ENCODE measurements around the gene JAKMIP1.
"Not testable (repeated sequence)": the region's sequence is repeated elsewhere in the genome, so short reads cannot be mapped to it uniquely, and the experiment has no call there.

The JAKMIP1 gene

DNA sequence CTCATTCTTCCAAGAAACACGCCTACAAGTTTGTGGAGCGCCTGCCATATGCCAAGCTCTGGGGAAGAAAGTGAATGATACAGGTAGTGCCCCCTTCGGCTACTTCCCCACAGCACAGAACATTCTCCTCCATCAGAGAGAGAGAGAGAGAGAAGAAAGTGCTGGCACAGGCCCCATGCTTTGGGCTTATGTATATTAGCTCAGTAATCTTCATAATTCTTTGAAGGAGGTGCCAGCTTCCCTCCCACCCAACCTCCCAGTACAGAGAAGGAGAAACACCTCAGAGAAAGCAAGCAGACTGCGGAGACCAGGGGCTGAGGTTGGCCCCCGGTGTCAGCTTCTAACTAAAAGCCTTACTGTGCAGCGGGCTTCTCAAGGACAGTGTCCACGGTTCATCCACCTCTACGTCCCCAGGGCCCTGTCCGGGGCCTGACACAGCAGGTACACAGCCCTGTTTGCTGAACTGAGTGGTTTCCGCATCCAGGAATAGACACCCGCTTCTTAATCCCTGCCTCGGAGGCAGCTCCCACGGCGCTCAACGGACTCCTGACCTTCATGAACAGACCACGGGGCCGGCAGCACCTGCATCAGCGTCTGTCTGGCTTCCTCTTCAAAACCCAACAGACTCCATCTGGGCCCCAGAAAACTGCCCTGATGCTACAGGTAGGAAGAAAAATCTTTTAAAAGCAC lies 50.2 kb downstream of the JAKMIP1 start:
- Histone ChIP-seq H3K9me3 (ENCODE audit: control insufficient read depth, low read length) (peaks cover 3% of the 10 kb centered on the region), H3K27me3 (replicated peaks; ENCODE audit: control insufficient read depth, insufficient read depth, low read length) (peaks cover 13% of the 10 kb centered on the region), H3K9ac (ENCODE audit: low read length) (no peak overlapping the region), H3K4me3 (ENCODE audit: low read length) (no peak overlapping the region), H3K36me3 (ENCODE audit: control insufficient read depth, insufficient read depth, low read length, severe bottlenecking) (no peaks in the 10 kb centered on the region), H3K4me1 (ENCODE audit: control insufficient read depth, insufficient read depth, low read length) (no peaks in the 10 kb centered on the region)
- no peak for DNase-seq (ENCODE audit: low read depth)

- H3K9ac ChIP-seq (ENCODE audit: low read length) = no peak overlapping the region
- H3K27me3 ChIP-seq (replicated peaks; ENCODE audit: control insufficient read depth, insufficient read depth, low read length) = peaks cover 13% of the 10 kb centered on the region
- H3K9me3 ChIP-seq (ENCODE audit: control insufficient read depth, low read length) = peaks cover 18% of the 10 kb centered on the region
- no peak for DNase-seq (ENCODE audit: low read depth)
- no peaks in the 10 kb centered on the region for H3K4me1 ChIP-seq (ENCODE audit: control insufficient read depth, insufficient read depth, low read length)
- no peak overlapping the region for H3K4me3 ChIP-seq (ENCODE audit: low read length)
- no peaks in the 10 kb centered on the region for H3K36me3 ChIP-seq (ENCODE audit: control insufficient read depth, insufficient read depth, low read length, severe bottlenecking)
Observed at GRCh38 chr4:6148506-6149205, 51.7 kb downstream of the JAKMIP1 start.

DNA sequence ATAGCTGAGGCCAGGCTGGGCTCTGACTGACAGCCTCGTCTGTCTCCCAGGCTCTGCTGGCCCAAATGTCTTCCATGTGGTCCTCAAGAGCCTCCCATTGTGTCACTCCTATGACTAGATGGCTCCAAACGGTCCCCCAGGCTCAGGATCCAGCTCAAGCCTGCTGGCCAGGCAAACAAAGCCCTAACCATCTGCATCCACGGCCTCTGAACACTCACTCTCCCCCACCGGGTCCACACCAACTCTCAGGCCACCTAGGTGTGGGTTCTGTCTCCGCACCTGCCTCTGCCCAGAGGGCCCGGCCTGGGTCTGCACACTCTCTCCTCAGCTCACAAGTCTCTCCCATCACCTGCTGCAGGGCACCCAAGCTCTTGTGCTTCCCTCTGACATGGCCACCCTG lies 52.9 kb downstream of the JAKMIP1 start:
- DNase-seq (ENCODE audit: low read depth) = no peak
- Histone ChIP-seq H3K4me3 (ENCODE audit: low read length) (no peak overlapping the region), H3K27me3 (replicated peaks; ENCODE audit: control insufficient read depth, insufficient read depth, low read length) (peaks cover 7% of the 10 kb centered on the region), H3K9ac (ENCODE audit: low read length) (no peak overlapping the region), H3K36me3 (ENCODE audit: control insufficient read depth, insufficient read depth, low read length, severe bottlenecking) (no peaks in the 10 kb centered on the region), H3K9me3 (ENCODE audit: control insufficient read depth, low read length) (peaks cover 18% of the 10 kb centered on the region), H3K4me1 (ENCODE audit: control insufficient read depth, insufficient read depth, low read length) (no peaks in the 10 kb centered on the region)

GRCh38 chr4:6143603-6144181 lies 56.7 kb downstream of the JAKMIP1 start:
- no peaks in the 10 kb centered on the region for H3K27me3 ChIP-seq (replicated peaks; ENCODE audit: control insufficient read depth, insufficient read depth, low read length)

DNA sequence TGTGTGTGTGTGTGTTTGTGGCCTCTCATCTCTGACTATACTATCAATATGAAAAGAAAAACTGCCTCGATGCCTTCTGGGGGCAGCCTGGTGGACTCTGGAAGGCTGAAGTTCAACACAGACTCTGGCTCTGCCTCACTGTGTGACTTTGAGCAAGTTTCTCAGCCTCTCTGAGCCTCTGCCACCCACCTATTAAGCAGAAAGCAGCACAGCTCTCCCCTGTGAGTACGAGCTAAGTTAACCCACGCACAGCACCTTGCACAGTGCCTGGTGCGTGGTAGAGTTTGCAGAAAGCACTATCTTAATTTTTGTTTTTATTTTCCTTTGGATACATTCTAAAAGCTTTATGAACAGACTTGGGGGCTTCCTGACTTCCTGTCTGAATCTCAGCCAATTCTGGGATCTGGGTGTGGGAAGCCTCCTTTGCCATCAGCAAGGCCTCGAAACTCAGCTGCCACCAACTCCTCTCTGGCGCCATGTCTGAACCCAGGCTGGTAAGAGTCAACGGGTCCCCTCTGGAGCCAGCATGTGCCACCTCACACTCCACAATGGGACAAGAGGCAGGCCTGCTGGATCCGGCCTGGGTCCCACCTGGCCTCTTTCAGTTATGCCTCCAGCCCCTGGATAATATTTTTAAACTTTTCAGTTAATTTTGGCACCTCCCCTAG lies 57.3 kb downstream of the JAKMIP1 start:
- H3K9ac ChIP-seq (ENCODE audit: low read length) = no peak overlapping the region
- no peak for DNase-seq (ENCODE audit: low read depth)
- H3K4me3 ChIP-seq (ENCODE audit: low read length) = no peak overlapping the region
- H3K4me1 ChIP-seq (ENCODE audit: control insufficient read depth, insufficient read depth, low read length) = no peaks in the 10 kb centered on the region
- H3K36me3 ChIP-seq (ENCODE audit: control insufficient read depth, insufficient read depth, low read length, severe bottlenecking) = no peaks in the 10 kb centered on the region
- H3K27me3 ChIP-seq (replicated peaks; ENCODE audit: control insufficient read depth, insufficient read depth, low read length) = no peaks in the 10 kb centered on the region
- peaks cover 18% of the 10 kb centered on the region for H3K9me3 ChIP-seq (ENCODE audit: control insufficient read depth, low read length)

More at GRCh38 chr4:6143603-6144181, 56.7 kb downstream of the JAKMIP1 start:
- no peaks in the 10 kb centered on the region for H3K4me1 ChIP-seq (ENCODE audit: control insufficient read depth, insufficient read depth, low read length)
- H3K9me3 ChIP-seq (ENCODE audit: control insufficient read depth, low read length) = peaks cover 18% of the 10 kb centered on the region
- no peak overlapping the region for H3K4me3 ChIP-seq (ENCODE audit: low read length)
- H3K9ac ChIP-seq (ENCODE audit: low read length) = no peak overlapping the region
- DNase-seq (ENCODE audit: low read depth) = no peak
- H3K36me3 ChIP-seq (ENCODE audit: control insufficient read depth, insufficient read depth, low read length, severe bottlenecking) = no peaks in the 10 kb centered on the region

GRCh38 chr4:6142511-6142910 lies 57.8 kb downstream of the JAKMIP1 start:
- Histone ChIP-seq H3K9ac (ENCODE audit: low read length) (no peak overlapping the region), H3K4me3 (ENCODE audit: low read length) (no peak overlapping the region), H3K4me1 (ENCODE audit: control insufficient read depth, insufficient read depth, low read length) (no peaks in the 10 kb centered on the region), H3K9me3 (ENCODE audit: control insufficient read depth, low read length) (peaks cover 18% of the 10 kb centered on the region), H3K36me3 (ENCODE audit: control insufficient read depth, insufficient read depth, low read length, severe bottlenecking) (no peaks in the 10 kb centered on the region), H3K27me3 (replicated peaks; ENCODE audit: control insufficient read depth, insufficient read depth, low read length) (no peaks in the 10 kb centered on the region)
- no peak for DNase-seq (ENCODE audit: low read depth)

DNA sequence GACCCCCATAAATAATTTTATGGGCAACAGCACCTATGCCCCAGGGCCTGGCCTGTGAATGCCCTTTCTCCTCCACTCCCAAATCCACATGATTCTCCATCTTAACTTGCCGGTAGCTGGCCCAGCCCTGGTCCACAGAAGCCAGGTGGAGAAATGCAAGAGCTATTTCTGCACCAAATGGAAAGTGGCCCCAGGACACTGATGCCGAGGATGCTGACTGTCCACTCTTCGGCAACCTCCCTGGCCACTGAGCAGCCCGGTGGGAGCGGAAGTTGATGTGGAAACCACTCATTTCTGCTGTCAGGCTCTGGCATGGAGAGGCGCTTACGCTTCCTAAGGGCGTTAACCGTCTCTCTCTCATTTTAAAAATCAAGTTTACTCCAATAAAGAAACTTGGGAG lies 58.8 kb downstream of the JAKMIP1 start:
- Histone ChIP-seq H3K9ac (ENCODE audit: low read length) (no peak overlapping the region), H3K4me3 (ENCODE audit: low read length) (no peak overlapping the region), H3K4me1 (ENCODE audit: control insufficient read depth, insufficient read depth, low read length) (no peaks in the 10 kb centered on the region), H3K36me3 (ENCODE audit: control insufficient read depth, insufficient read depth, low read length, severe bottlenecking) (no peaks in the 10 kb centered on the region), H3K9me3 (ENCODE audit: control insufficient read depth, low read length) (peaks cover 18% of the 10 kb centered on the region), H3K27me3 (replicated peaks; ENCODE audit: control insufficient read depth, insufficient read depth, low read length) (peaks cover 7% of the 10 kb centered on the region)
- DNase-seq (ENCODE audit: low read depth) = no peak

DNA sequence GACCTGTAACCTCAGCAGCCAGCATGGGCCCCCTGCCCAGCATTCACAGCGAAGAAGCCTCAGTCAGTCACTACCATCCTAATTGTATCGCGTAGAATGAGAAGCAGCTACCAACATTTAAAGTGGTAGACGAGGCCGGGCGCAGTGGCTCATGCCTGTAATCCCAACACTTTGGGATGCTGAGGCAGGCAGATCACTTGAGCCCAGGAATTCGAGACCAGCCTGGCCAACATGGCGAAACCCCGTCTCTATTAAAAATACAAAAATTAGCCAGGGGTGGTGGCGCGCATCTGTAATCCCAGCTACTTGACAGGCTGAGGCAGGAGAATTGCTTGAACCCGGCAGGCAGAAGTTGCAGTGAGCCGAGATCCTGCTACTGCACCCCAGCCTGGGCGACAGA lies 59.3 kb downstream of the JAKMIP1 start:
- not testable (repeated sequence) for H3K27me3 ChIP-seq (replicated peaks; ENCODE audit: control insufficient read depth, insufficient read depth, low read length); H3K36me3 ChIP-seq (ENCODE audit: control insufficient read depth, insufficient read depth, low read length, severe bottlenecking); H3K4me1 ChIP-seq (ENCODE audit: control insufficient read depth, insufficient read depth, low read length); H3K4me3 ChIP-seq (ENCODE audit: low read length); DNase-seq (ENCODE audit: low read depth); H3K9ac ChIP-seq (ENCODE audit: low read length)
- H3K9me3 ChIP-seq (ENCODE audit: control insufficient read depth, low read length) = peaks cover 18% of the 10 kb centered on the region

DNA sequence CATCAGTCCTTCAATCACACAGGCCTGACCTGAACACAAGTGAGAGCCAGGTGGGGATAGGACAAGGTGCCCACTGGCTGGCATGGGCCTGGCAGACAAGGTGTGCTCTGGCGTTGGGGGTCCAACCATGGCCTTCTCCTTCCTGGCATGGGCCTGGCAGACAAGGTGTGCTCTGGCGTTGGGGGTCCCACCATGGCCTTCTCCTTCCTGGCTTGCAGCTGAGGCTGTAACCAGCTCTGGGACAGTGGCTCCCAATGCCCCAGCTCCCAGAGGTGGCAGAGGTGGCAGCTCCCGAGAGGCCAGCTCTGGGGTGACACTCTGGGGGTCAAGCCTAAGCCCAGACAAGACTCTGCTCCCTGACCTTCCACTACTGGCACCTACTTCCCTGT lies 62.6 kb downstream of the JAKMIP1 start:
- peaks cover 12% of the 10 kb centered on the region for H3K27me3 ChIP-seq (replicated peaks; ENCODE audit: control insufficient read depth, insufficient read depth, low read length)
- no peak overlapping the region for H3K4me3 ChIP-seq (ENCODE audit: low read length)

DNA sequence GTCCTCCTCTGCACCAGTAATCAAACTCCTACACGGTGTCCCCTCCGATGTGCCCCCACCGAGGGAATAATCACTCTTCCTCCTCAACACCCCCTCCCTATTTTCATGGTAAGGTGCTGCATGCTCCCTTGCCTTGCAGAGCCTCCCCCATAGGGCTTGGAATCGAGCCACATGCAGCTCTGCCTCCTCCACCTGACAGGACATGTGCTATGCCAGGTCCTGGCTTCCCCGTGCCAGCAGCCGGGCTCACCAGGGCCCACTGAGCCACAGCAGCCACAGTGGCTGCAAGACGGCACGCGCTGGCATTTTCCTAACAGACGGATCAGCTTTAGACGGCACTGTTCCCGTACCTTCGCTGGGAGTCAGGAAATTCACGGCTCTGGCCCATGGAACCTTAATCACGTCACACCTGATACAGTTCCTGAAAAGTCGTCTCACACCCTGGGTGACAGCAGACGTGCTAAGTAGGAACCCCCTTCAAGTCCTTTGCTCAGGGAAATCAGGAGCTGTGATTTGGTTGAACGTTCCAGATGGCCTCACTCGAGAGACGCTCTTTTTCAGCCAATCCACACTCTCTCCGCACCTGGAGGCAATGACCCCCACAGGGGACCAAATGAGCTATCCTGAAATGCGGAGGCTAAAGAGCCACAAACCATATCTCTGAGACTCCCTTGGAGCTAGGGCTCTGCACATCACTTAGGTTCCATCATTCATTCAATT lies 63.2 kb downstream of the JAKMIP1 start:
- no peak overlapping the region for H3K4me3 ChIP-seq (ENCODE audit: low read length)
- no peaks in the 10 kb centered on the region for H3K36me3 ChIP-seq (ENCODE audit: control insufficient read depth, insufficient read depth, low read length, severe bottlenecking)
- DNase-seq (ENCODE audit: low read depth) = no peak
- H3K9me3 ChIP-seq (ENCODE audit: control insufficient read depth, low read length) = no peaks in the 10 kb centered on the region
- H3K9ac ChIP-seq (ENCODE audit: low read length) = no peak overlapping the region
- H3K4me1 ChIP-seq (ENCODE audit: control insufficient read depth, insufficient read depth, low read length) = no peaks in the 10 kb centered on the region
- peaks cover 12% of the 10 kb centered on the region for H3K27me3 ChIP-seq (replicated peaks; ENCODE audit: control insufficient read depth, insufficient read depth, low read length)

More for the DNA sequence above, 62.6 kb downstream of the JAKMIP1 start:
- Histone ChIP-seq H3K4me1 (ENCODE audit: control insufficient read depth, insufficient read depth, low read length) (no peaks in the 10 kb centered on the region), H3K36me3 (ENCODE audit: control insufficient read depth, insufficient read depth, low read length, severe bottlenecking) (no peaks in the 10 kb centered on the region), H3K9ac (ENCODE audit: low read length) (no peak overlapping the region), H3K9me3 (ENCODE audit: control insufficient read depth, low read length) (no peaks in the 10 kb centered on the region)
- no peak for DNase-seq (ENCODE audit: low read depth)
